HuH-7 (cell line): ENCODE data around the gene G2E3.
"Not testable (repeated sequence)": the region's sequence is repeated elsewhere in the genome, so short reads cannot be mapped to it uniquely, and the experiment has no call there.

Experiments used
- DNase-seq: peaks from one replicate; pipeline ENCODE4 v3.0.0; 2011; ENCODE audit warnings: low spot score

Gene G2E3

DNA sequence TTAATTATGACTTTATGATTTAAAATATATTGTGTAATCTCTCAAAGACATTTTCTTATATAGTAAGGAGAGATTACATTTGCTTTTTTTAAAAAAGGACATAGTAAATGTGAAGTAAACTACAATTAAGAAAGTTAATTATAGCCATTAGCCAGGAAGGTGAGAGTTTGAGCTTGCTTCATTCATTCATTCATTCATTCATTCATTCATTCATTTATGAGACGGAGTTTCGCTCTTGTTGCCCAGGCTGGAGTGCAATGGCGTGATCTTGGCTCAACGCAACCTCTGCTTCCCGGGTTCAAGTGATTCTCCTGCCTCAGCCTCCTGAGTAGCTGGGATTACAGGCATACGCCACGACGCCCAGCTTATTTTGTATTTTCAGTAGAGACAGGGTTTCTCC, 45.7 kb downstream of the G2E3 start:
- DNase-seq, result not testable (repeated sequence)

DNA sequence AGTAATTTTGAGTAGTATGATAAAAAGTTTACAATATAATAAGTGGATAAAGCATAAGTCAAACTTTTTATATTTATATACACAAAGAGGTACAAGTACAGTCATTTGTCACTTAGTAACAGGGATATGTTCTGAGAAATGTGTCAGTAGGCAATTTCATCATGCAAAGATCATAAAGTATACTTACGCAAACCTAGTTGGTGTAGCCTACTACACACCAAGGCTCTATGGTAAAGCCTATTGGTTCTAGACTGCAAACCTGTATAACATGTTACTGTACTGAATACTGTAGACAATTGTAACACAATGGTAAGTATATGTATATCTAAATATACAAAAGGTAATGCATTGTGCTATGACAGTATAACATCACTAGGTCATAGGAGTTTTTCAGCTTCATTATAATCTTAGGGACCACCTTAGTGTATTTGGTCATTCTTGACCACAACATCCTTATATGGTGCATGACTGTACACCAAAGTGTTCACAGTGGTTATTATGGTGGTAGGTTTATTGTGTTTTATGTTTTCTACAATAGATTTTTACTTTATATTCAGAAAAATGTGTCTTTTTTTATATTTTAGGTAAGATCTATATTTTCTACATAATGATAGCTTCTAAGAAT, 48.3 kb downstream of the G2E3 start:
- no peak for DNase-seq

DNA sequence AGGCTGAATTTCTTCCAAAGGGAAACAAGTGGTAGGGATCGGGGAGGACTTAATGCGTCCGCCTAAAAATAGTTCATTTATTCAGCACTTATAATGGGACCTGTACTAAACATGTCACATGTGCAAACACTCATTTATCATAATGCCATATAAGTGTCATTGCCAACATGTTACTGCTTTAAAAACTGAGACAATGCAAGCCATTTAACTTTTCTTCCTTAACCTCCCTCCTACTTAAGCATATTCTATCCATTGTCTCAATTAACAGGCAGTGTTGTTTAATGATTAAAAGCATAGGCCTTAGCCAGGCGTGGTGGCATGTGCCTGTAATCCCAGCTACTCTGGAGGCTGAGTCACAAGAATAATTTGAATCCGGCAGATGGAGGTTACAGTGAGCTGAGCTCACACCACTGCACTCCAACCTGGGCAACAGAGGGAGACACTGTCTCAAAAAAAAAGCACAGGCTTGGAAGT, 49.6 kb downstream of the G2E3 start:
- DNase-seq, result no peak

DNA sequence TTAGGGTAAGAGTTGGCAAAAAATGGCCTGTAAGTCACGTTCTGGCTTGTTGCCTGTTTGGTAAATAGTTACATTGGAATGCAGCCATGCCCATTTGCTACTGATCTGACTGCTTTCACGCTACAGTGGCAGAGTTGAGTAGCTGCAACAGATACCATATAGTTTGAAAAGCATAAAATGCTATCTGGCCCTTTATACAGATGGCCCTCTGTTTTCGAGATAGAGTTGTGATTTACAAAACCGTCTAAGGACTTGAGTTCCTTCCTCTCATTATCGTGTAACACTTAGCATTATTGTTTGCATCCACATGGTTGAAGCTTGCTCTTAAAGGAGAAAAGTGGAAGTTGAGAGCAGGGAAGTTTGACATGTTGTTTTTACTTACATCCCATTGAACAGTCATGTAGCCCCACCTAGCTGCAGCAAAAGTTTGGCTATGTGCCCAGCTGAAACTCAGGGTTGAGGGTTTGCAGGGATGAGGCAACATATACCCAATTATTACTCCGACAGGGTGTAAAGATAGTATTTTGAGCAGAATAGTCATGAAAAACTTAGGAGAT, 51.9 kb downstream of the G2E3 start:
- peak; percentile 71 for DNase-seq

DNA sequence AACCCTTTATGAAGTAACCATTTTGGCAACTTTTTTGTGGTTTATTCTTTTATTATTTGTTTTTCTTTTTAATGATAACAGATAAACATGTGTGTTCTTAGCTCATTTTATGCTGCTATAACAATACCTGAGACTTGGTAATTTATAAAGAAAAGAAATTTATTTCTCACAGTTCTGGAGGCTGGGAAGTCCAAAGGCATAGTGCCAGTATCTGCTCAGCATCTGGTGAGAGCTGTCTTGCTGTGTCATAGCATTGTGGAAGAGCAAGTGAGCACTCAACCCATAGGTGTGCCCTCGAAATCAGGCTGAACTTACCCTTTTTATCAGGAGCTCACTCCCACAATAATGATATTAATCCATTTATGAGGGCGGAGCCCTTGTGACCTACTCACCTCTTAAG, 55.2 kb downstream of the G2E3 start:
- no peak for DNase-seq

DNA sequence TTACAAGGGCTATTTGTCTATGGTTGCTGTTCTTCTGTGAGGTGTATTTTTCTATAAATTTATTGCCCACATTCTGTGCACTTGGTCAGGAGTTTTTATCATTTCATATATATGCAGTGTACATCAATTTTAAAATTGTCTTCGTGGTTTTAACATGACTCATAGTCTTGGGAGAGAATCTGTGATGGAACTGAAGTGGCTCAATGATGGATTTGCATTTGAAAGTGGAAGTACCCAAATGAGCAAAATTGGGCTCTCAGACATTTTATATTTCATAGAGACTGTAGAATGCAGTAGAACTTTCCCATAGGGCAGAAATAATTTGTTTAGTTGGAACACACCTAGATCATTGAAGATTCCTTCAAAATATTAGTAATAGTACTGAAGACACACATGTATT, 61.2 kb downstream of the G2E3 start:
- no peak for DNase-seq

DNA sequence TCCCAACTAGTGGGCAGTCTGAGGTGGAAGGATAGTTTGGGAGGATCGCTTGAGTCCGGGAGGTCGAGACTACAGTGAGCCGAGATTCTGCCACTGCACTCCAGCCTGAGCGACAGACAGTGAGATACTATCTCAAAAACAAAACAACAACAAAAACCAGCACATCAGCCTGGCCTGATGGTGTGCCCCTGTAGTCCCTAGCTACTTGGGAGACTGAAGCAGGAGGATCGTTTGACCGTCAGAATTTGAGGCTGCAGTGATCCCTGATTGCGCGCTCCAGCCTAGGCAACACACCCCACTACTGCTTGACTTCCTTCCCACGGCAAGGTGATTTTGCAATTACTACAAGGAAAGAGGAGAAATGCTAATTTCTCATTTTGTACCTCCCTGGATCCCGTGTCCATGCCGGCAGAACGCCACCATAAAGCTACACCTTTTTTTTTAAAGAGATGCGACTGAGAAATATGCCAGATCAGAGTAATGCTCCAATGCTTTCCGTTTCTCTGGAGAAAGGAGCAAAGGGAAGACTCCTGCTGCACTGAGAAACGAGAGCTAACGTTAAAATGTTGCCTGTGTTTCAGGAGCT, 62.5 kb downstream of the G2E3 start:
- DNase-seq, result peak; percentile 36

DNA sequence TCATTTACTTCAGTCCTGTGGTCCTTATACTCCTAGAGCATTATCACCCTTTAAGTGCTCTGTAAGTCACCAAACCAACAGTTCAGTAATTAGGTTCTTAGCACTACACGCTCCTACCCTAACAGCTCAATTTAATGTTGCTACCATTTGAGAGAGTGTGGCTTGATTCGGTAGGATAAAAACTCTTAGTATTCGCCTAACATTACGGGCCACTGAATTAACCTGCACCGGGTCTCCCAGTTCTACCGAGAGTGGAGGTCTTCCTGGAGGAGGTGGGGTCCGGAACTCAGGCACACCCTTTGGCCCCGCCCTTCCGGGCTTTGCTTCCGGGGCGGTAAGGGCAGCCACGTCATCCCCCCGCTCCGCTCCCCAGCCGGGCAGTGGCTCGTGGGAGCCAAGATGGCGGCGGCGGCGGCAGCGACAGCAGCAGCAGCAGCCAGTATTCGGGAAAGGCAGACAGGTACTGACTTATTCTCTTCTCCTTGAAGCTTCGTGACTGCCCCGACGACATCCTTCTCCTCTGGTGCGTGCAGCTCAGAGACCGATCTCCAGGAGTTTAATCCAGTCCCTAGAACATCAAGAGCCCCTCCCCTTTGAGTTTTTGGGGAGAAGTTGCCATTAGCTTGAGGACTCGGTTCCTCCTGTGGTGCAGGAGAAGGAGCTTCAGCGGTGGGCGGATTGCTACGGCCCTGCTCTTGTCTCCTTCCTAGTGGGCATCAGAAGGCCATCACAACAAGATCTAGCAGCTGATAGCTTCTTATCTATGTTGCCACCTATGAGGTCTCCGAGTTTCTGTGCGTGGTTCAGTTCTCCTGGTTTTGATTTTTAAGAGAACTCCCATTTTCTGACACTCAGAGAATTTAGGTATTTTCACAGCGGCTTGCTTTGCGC, 63.2 kb downstream of the G2E3 start, which contains the start of gene SCFD1:
Gene SCFD1 (plus strand): TSS at position 380 of the 891 bp plus-strand sequence. CDS start 20 bp downstream, at position 400.
- peak; percentile 97 for DNase-seq

DNA sequence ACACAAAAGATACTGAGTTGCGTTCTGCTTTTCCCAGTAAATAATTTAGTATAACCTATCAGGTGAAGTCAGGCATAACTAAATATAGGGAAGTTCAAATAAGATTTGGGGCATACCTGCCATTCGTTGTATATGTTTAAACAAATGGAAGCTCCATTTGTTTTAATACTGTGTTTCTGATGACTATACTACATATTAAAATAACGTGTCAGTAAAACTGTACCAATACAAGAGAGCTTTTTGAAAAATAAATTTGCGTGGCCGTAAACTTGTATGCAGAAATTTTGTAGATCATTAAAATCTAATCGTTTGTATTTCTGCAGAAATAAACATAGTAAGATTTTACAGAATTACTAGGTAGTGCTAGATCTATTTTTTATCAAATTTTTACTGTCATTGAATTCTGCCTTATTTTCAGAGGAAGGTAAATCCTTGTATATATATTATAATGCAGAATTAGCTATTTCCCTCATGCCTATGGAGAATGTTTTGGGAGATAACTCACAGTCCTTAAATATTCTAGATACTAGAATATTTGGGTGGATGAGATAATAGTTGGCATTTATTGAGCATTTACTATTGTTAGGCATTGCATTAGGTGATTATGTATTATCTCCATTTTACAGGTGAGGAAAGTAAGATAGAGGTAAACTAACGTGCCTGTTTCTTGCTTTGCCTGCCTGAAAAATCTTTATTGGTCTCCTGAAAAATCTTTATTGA, 64.6 kb downstream of the G2E3 start:
- no peak for DNase-seq

DNA sequence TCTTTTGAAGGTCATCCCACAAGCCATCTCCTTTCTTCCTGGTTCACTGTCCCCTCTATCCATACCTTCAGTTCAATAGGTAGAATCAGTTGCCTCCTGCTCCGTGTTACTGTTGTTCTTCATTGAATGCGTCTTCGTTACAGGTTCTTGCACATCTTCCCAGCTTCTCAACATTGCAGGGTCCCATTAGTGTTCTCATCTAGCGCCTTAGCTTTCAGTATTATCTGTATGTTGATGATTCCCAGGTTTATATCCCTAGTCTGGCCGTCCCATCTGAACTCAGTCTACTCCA, 65.1 kb downstream of the G2E3 start:
- no peak for DNase-seq

DNA sequence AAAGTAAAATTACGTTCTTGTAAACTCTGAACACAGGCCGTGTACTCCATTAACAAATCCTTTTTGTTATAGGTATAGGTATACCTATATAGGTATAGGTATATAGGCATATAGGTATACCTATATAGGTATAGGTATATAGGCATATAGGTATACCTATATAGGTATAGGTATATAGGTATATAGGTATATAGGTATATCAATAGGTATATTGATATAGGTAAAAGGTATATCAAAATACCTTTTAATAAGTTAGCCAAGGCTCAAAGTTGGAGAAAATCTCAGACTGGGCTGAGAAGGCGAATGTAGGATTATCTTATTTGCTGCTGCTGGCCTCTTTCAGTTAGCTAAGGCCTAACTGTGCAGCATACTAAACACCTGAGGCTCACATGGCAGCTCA, 66.6 kb downstream of the G2E3 start:
- no peak for DNase-seq

DNA sequence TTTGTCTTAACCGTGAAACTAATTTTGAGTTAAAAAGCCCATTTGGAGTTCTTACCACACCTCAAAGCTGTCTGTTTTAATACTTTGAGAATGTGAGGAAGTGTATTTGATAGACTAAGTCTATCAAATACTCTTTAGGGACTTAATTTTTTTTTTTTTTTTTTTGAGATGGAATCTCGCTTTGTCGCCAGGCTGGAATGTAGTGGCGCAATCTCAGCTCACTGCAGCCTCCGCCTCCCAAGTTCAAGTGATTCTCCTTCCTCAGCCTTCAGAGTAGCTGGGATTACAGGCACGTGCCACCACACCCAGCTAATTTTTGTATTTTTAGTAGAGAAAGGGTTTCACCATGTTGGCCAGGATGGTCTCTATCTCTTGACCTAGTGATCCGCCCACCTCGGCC, 70.5 kb downstream of the G2E3 start:
- not testable (repeated sequence) for DNase-seq

DNA sequence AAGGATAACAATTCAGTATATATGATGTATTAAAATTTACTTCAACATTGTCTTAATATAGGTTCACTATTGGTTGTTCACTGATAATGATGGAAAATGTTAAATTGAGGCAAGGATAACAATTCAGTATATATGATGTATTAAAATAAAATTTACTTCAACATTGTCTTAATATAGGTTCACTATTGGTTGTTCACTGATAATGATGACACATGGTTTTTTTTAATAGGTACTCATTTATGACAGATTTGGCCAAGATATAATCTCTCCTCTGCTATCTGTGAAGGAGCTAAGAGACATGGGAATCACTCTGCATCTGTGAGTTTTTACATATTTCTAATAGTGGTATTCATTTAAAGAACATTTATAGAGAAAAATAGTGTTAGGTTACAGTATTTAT, 71.3 kb downstream of the G2E3 start:
- DNase-seq, result no peak

DNA sequence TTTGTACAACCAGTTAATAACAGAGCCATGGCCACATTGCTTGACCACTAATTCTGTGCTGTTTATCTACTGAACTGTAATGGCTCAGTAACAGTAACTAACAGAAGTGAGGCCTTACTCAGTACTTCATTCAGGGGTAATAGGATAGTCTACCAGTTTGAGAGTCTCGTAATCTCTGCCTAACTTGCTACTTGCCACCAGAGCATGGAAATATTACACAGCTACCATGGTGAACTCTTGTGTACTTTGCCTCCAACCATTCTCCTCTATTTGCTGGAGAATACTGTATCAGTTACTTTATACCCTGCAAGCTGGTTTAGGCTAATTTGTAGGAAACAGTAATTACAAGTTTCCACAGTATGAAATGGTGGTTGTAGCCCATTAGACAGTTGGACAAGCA, 73.8 kb downstream of the G2E3 start:
- DNase-seq, result no peak

DNA sequence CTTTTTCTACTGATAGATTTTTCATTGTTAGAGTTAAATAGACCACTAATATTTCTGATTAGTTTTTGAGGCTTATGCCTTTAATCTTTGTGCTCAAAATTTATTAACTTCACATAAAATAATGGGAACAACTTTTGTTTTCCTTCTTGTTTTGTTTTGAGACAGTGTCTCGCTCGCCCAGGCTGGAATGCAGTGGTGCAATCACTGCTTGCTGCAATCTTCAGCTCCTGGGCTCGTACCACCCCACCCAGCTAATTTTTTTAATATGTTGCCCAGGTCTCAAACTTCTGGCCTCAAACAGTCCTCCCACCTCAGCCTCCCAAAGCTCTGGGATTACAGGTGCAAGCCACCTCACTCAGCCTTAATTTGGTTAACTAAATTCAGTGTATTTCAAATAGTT, 80.0 kb downstream of the G2E3 start:
- DNase-seq, result no peak

DNA sequence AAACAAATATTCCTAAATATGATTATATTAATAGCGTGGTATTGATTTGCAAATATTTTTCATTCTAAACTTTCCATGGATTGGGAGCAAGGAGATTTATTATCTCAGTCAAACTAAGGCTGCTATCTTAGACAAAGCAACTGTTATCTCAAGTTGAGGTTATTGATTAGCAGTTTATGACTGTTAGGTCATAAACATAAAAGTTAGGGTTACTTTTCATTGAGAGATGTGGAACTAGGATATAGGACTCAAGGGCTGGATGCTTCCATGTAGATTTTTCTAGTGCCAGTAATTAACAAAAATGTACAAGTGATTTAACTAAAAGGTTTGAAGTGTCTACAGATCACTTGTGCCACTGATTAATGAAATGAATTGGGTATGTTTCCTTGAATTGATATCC, 82.2 kb downstream of the G2E3 start:
- peak; percentile 48 for DNase-seq

DNA sequence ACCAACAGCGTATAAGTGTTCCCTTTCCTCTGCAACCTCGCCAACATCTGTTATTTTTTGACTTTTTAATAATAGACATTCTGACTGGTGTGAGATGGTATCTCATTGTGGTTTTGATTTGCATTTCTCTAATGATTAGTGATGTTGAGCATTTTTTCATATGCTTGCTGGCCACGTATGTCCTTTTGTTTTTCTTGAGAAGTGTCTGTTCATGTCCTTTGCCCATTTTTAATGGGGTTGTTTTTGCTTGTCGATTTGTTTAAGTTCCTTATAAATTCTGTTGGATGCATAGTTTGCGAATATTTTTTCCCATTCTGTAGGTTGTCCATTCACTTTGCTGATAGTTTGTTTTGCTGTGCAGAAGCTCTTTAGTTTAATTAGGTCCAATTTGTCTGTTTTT, 85.5 kb downstream of the G2E3 start:
- DNase-seq, result not testable (repeated sequence)

DNA sequence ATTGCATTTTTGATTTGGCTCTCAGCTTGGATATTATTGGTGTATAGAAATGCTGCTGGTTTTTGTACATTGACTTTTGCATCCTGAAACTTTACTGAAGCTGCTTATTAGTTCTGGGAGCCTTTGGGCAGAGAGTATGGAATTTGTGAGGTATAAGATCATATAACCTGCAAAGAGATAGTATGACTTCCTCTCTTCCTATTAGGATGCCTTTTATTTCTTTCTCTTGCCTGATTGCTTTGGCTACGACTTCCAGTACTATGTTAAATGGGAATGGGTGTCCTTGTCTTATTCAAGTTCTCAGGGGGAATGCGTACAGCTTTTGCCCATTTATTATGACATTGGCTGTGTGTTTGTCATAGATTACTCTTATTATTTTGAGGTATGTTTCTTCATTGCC, 86.6 kb downstream of the G2E3 start:
- DNase-seq, result no peak

DNA sequence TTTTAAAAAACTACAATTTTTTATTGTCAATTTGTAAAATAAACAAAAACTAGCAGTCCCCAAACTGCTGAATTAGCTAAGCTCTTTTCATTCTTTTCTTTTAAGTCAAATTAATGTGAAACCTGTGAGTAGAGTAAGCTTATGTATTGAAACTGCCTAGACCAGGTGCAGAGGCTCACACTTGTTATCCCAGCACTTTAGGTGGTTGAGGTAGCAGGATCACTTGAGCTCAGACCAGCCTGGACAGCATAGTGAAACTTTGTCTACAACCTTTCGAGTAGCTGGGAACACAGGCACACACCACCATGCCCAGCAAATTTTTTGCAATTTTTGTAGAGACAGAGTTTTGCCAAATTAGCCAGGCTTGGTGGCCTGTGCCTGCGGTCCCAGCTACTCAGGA, 89.5 kb downstream of the G2E3 start:
- DNase-seq, result no peak

DNA sequence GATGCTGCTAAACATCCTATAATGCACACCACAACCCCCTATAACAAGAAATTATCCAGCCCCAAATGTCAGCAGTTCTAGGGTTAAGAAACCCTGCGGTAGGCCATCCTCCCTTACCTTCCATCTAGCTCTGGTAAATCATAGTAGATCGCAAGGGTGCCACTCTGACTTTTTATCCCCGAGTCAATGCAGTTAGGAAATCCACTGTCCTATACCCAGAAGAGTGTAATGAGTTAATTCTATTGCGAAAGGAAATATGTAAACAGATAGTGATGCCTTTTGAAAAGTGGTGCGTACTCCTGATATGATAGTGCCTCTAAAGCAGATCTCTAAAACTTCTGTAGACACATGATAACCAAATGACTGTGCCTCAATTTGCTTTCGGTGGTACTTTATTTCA, 93.0 kb downstream of the G2E3 start:
- peak; percentile 17 for DNase-seq

DNA sequence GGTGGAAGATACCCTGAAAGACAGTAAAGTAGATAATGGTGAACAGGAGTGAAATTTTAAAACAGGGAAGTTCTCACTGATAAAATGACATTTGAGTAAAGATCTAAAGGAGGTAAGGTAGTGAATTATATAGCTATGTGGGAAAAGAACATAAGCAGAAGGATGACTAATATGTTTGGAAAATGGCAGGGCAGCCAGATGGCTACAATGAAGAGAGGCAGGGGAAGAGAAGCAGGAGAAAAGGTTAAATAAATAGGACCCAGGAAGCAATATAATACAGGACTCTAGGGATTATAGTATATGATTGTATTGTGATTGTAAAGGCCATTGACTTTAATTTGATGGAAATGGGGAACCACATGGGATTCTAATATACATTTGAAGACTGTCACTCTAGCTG, 96.2 kb downstream of the G2E3 start:
- DNase-seq, result no peak

DNA sequence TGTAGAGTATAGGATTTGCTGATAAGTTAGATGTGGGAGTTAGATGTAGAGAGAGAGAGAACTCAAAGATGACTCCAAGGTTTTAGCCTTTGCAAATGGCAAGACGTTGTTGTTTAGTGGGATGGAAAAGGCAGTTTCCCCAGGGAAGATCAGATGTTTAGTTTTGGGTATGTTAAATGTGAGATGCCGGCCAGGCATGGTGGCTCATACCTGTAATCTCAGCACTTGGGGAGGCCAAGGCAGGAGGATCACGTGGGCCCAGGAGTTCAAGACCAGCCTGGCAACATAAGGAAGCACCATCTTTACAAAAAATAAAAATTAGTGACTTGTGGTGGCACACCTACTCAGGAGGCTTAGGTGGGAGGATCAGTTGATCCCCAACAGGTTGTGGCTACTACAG, 96.7 kb downstream of the G2E3 start:
- DNase-seq, result no peak
